Measurements from ENCODE around the gene ANXA2R.

GRCh38 chr5:43027054-43027785 is 12.9 kb downstream of the ANXA2R start:
- TF ChIP-seq, protein P1, sequence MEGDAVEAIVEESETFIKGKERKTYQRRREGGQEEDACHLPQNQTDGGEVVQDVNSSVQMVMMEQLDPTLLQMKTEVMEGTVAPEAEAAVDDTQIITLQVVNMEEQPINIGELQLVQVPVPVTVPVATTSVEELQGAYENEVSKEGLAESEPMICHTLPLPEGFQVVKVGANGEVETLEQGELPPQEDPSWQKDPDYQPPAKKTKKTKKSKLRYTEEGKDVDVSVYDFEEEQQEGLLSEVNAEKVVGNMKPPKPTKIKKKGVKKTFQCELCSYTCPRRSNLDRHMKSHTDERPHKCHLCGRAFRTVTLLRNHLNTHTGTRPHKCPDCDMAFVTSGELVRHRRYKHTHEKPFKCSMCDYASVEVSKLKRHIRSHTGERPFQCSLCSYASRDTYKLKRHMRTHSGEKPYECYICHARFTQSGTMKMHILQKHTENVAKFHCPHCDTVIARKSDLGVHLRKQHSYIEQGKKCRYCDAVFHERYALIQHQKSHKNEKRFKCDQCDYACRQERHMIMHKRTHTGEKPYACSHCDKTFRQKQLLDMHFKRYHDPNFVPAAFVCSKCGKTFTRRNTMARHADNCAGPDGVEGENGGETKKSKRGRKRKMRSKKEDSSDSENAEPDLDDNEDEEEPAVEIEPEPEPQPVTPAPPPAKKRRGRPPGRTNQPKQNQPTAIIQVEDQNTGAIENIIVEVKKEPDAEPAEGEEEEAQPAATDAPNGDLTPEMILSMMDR (IDR thresholded peaks at IDR 0.05; ENCODE audit: low read depth, low read length, poor library complexity, severe bottlenecking) = no peak
- no peak for TF ChIP-seq EZH2phosphoT487 (IDR thresholded peaks at IDR 0.05; ENCODE audit: borderline replicate concordance, low read length)
